ENCODE data around the gene ASB10.

DNA sequence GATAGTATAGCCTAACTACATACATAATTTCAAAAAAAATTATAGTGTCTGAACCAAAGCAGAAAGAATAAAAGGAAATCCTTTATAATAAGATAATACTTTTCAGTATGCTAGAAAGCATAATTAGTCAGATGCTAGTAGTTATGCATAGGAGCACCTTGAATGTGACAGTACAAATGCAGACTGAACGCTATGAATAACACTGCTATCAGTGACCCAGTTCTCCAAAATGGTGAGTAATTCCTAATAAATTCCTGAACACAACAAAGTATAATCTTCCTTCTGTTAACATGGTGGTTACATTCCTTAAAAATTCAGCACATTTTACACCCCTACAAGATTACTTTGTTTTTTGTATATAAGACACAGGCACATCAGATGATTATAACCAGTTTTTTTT lies 44.0 kb upstream of the ASB10 start:
- TF ChIP-seq, protein P1, sequence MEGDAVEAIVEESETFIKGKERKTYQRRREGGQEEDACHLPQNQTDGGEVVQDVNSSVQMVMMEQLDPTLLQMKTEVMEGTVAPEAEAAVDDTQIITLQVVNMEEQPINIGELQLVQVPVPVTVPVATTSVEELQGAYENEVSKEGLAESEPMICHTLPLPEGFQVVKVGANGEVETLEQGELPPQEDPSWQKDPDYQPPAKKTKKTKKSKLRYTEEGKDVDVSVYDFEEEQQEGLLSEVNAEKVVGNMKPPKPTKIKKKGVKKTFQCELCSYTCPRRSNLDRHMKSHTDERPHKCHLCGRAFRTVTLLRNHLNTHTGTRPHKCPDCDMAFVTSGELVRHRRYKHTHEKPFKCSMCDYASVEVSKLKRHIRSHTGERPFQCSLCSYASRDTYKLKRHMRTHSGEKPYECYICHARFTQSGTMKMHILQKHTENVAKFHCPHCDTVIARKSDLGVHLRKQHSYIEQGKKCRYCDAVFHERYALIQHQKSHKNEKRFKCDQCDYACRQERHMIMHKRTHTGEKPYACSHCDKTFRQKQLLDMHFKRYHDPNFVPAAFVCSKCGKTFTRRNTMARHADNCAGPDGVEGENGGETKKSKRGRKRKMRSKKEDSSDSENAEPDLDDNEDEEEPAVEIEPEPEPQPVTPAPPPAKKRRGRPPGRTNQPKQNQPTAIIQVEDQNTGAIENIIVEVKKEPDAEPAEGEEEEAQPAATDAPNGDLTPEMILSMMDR (IDR thresholded peaks at IDR 0.05; ENCODE audit: borderline replicate concordance, extremely low read depth, low read length, poor library complexity, severe bottlenecking), result no peak
- TF ChIP-seq EZH2 (IDR thresholded peaks at IDR 0.05; ENCODE audit: borderline replicate concordance, low read depth, low read length, severe bottlenecking), result no peak

Data from DND-41 (cell line).